ENCODE measurements around the gene SFMBT1. TPM values are rescaled to one million over a fixed set of nuclear protein-coding genes. Genes with fewer than 3 reads are reported as not detected.

The SFMBT1 gene
- total RNA-seq, 2 donors from 2014 or later, result 7.4 to 13.5 TPM

DNA sequence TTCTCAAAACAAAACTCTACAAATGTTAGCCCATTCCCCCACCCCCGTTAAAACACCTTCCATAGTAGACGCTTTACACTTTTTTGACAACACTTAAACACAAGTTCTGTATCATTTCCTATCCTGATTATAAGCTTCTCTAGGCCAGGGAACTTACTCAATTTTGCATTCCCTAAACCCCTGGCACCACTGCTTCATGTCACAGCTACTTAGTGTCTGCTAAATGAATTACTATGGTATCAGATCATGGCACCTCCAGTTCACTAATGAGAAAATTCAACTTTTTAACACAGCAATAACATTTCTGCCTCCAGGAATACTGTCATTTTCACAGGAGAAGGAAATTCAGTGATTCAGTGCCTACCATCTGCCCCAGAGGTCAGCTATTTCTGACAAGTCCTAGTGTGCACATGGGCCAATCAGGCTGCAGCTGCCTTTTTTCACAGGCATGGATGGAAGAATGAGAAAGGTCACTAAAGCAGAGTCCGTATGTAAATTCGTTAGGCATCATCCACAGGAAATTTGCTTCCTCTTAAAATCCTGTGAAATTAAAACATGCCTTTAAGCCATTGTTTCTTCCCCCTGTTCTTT is 18.5 kb downstream of the SFMBT1 start:
- peaks cover 0 to 2% of the 10 kb centered on the region in 2 donors for H3K4me1 ChIP-seq (ENCODE audit: control insufficient read depth in 1 of 2, low read depth in 2 of 2)
- TF ChIP-seq, protein P1, sequence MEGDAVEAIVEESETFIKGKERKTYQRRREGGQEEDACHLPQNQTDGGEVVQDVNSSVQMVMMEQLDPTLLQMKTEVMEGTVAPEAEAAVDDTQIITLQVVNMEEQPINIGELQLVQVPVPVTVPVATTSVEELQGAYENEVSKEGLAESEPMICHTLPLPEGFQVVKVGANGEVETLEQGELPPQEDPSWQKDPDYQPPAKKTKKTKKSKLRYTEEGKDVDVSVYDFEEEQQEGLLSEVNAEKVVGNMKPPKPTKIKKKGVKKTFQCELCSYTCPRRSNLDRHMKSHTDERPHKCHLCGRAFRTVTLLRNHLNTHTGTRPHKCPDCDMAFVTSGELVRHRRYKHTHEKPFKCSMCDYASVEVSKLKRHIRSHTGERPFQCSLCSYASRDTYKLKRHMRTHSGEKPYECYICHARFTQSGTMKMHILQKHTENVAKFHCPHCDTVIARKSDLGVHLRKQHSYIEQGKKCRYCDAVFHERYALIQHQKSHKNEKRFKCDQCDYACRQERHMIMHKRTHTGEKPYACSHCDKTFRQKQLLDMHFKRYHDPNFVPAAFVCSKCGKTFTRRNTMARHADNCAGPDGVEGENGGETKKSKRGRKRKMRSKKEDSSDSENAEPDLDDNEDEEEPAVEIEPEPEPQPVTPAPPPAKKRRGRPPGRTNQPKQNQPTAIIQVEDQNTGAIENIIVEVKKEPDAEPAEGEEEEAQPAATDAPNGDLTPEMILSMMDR (IDR thresholded peaks at IDR 0.05), result no peak
- H3K9me3 ChIP-seq, result no peaks in the 10 kb centered on the region
- no peak overlapping the region for H3K4me3 ChIP-seq
- ATAC-seq (ENCODE audit: insufficient number of reproducible peaks, low FRiP score, low read depth), result no peak
- DNase-seq (ENCODE audit: low spot score), result no peak
- H3K27me3 ChIP-seq (replicated peaks; ENCODE audit: insufficient read depth), result no peaks in the 10 kb centered on the region
- H3K36me3 ChIP-seq, result no peaks in the 10 kb centered on the region
- no peak overlapping the region for H3K27ac ChIP-seq

DNA sequence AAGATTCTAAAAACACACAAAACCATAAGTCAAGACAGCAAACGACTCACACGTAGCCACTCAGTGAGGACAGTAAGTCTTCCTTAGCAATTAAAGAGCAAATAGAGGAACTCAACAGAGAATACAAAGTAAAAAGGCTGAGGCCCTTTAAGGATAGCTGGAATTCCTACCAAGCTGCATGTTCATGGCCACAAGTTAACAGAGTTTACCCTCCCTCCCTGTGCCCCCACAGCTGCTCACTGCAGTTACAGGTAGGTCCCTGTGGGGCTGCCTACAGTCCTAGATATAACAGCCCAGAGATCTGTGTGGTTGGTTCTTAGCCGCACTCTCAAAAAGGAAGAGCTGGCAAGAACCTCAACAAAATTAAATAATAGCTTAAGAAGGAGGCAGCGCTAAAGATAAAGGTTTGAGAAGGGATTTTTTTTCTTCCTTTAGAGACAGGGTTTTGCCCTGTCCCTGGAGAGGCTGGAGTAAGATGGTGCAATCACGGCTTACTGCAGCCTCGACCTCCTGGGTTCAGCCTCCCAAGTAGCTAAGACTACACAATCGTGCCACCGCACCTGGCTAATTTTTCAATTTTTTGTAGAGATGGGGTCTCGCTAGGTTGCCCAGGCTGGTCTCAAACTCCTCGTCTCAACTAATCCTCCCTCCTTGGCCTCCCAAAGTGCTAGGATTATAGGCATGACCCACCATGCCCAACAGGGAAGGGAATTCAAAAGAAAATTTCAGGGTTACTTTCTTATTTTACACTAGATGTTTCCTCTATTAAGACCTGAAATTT is 19.3 kb downstream of the SFMBT1 start:
- H3K4me3 ChIP-seq, result no peak overlapping the region
- TF ChIP-seq, protein P1 (IDR thresholded peaks at IDR 0.05), result no peak
- ATAC-seq (ENCODE audit: insufficient number of reproducible peaks, low FRiP score, low read depth) (no peak), DNase-seq (ENCODE audit: low spot score) (no peak)
- H3K36me3 ChIP-seq, result no peaks in the 10 kb centered on the region
- no peaks in the 10 kb centered on the region for H3K9me3 ChIP-seq
- no peak overlapping the region for H3K27ac ChIP-seq
- peaks cover 0 to 2% of the 10 kb centered on the region in 2 donors for H3K4me1 ChIP-seq (ENCODE audit: control insufficient read depth in 1 of 2, low read depth in 2 of 2)
- no peaks in the 10 kb centered on the region for H3K27me3 ChIP-seq (replicated peaks; ENCODE audit: insufficient read depth)

DNA sequence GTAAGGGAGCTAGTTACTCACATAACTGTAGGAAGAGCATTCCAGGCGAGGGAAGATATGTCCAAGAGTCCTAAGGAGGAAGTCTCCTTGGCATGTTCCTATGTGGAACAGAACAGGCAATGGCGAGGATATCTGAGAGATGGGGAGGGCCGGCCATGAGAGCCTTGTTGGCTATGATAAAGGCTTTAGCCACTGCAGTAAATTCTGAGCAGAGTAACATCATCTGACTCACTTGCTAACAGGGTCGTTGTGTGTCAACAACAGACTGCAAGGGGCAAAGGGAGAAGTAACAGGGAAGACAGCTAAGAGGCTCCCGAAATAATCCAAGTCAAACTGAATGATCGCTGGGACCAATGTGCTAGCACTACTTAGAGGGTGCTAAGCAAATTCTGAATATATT is 21.6 kb downstream of the SFMBT1 start:
- TF ChIP-seq, protein P1 (IDR thresholded peaks at IDR 0.05), result no peak

DNA sequence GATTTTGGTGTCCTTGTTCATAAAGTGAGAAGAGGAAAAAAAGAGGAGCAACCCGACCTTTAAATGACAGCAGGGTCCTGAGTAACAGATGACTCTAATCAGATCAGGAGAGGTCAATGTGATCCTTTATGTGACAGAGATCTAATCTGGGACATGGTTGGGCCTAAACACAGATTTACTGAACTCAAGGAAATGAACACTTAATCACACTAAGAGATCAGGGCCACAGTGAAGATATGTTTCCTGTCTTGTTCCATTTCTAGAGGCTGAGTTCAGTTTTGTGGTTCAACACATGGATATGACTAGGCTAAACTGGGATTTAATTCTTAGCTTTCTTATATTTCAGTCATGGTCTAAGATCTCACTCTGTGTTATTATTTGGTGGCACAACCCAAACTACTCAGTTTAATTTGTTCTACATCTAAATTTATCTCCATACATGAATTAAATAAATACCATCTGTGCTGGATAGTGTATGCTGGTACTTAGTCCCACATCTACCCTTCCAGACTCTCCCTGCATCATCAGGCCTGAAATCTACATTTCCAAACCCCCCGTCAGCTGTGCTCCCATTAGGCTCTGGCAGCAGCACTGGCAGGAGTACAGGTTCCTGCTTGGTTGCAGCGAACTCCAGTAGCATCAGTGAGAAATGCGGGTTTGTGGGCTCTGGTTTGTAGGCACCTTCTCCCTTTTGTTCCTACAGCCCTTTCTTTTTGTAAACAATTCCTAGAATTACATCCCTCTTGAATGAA is 22.6 kb downstream of the SFMBT1 start:
- Histone ChIP-seq H3K36me3 (no peaks in the 10 kb centered on the region), H3K4me1 (ENCODE audit: control insufficient read depth in 1 of 2, low read depth in 2 of 2) (no peaks in the 10 kb centered on the region), H3K27me3 (replicated peaks; ENCODE audit: insufficient read depth) (no peaks in the 10 kb centered on the region), H3K9me3 (no peaks in the 10 kb centered on the region), H3K27ac (no peak overlapping the region), H3K4me3 (no peak overlapping the region)
- DNase-seq (ENCODE audit: low spot score) (no peak), ATAC-seq (ENCODE audit: insufficient number of reproducible peaks, low FRiP score, low read depth) (no peak)
- TF ChIP-seq, protein P1 (IDR thresholded peaks at IDR 0.05), result no peak

More for the DNA sequence above, 21.6 kb downstream of the SFMBT1 start:
- Histone ChIP-seq H3K4me1 (ENCODE audit: control insufficient read depth in 1 of 2, low read depth in 2 of 2) (no peaks in the 10 kb centered on the region), H3K9me3 (no peaks in the 10 kb centered on the region), H3K27ac (no peak overlapping the region), H3K27me3 (replicated peaks; ENCODE audit: insufficient read depth) (no peaks in the 10 kb centered on the region), H3K4me3 (no peak overlapping the region), H3K36me3 (no peaks in the 10 kb centered on the region)
- DNase-seq (ENCODE audit: low spot score) (no peak), ATAC-seq (ENCODE audit: insufficient number of reproducible peaks, low FRiP score, low read depth) (no peak)

DNA sequence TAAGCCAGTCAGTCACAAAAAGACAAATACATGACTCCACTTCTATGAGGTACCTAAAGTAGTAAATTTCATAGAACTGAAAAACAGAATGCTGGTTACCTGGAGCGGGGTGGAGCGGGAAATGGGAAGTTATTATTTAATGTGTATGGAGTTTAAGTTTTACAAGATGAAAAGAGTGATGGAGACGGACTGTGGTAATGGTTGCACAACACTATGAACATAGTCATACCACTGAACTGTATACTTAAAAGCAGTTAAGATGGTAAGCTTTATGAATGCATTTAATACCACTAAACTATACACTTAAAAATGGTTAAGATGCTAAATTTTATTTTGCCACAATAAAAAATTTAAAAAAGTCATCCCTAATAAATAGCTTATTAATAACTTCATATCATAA is 23.2 kb downstream of the SFMBT1 start:
- TF ChIP-seq, protein P1 (IDR thresholded peaks at IDR 0.05), result no peak
- Histone ChIP-seq H3K4me1 (ENCODE audit: control insufficient read depth in 1 of 2, low read depth in 2 of 2) (no peaks in the 10 kb centered on the region), H3K36me3 (no peaks in the 10 kb centered on the region), H3K4me3 (no peak overlapping the region), H3K27ac (no peak overlapping the region), H3K9me3 (no peaks in the 10 kb centered on the region), H3K27me3 (replicated peaks; ENCODE audit: insufficient read depth) (no peaks in the 10 kb centered on the region)
- DNase-seq (ENCODE audit: low spot score) (no peak), ATAC-seq (ENCODE audit: insufficient number of reproducible peaks, low FRiP score, low read depth) (no peak)
